IMR-90 (cell line): ENCODE measurements around the gene CDKN2B-AS1. TPM values are rescaled to one million over a fixed set of nuclear protein-coding genes. Genes with fewer than 3 reads are reported as not detected.

Experiments
- ATAC-seq: fragments of 200-7000 bp; cut with Tn5 transposase; 2 replicates; pipeline ENCODE4 v1.9.1; 2020; ENCODE audit warnings: low read depth, mild to moderate bottlenecking, moderate library complexity
- BruUV-seq: library from RNA; stranded (reverse); fragments of 400-500 nt; replicated peaks from 2 replicates; lab custom pipeline; 2021; lab: Mats Ljungman, UMichigan
- CTCF ChIA-PET: fragments of 300-600 bp; formaldehyde crosslinking; extraction: SDS; loops from one replicate; lab custom pipeline; 2021; ENCODE audit warnings: antibody characterized with exemption; lab: Yijun Ruan, JAX
- POLR2A ChIA-PET: fragments of 300-600 bp; sonication (Branson Sonifier 250); formaldehyde crosslinking; loops from one replicate; lab custom pipeline; 2022; ENCODE audit warnings: antibody characterized with exemption; ENCODE audit not compliant: unreplicated experiment; lab: Charles Lee
- DNase-seq: peaks from one replicate; pipeline ENCODE4 v3.0.0; 2013
- H2AFZ ChIP-seq: replicated peaks from 2 replicates; pipeline ENCODE3; 2013; ENCODE audit warnings: low read length, mild to moderate bottlenecking; ENCODE audit not compliant: poor library complexity
- H2AK5ac ChIP-seq: 2 replicates; pipeline ENCODE4 v1.6.1; 2013; ENCODE audit warnings: low read depth, low read length, inconsistent platforms
- H2AK9ac ChIP-seq: replicated peaks from 2 replicates; pipeline ENCODE3; 2013; ENCODE audit warnings: mild to moderate bottlenecking, low read depth, low read length, moderate library complexity; ENCODE audit not compliant: poor library complexity
- H2BK120ac ChIP-seq: 2 replicates; pipeline ENCODE4 v1.6.1; 2013; ENCODE audit warnings: low read depth, low read length, inconsistent platforms
- H2BK15ac ChIP-seq: 3 replicates; pipeline ENCODE4 v1.6.1; 2013; ENCODE audit warnings: low read depth, low read length, inconsistent platforms
- H2BK20ac ChIP-seq: 2 replicates; pipeline ENCODE4 v1.6.1; 2013; ENCODE audit warnings: low read depth, mild to moderate bottlenecking, inconsistent platforms, low read length, moderate library complexity
- H2BK5ac ChIP-seq: 2 replicates; pipeline ENCODE4 v1.6.1; 2013; ENCODE audit warnings: mild to moderate bottlenecking, low read depth, low read length, inconsistent platforms; ENCODE audit not compliant: poor library complexity, severe bottlenecking
- H3K14ac ChIP-seq: replicated peaks from 2 replicates; pipeline ENCODE4 v1.6.1; 2013; ENCODE audit warnings: low read depth, low read length, inconsistent platforms
- H3K18ac ChIP-seq: 2 replicates; pipeline ENCODE4 v1.6.1; 2013; ENCODE audit warnings: low read depth, low read length, control low read depth
- H3K23ac ChIP-seq: 2 replicates; pipeline ENCODE4 v1.6.1; 2013; ENCODE audit warnings: low read depth, low read length, inconsistent platforms
- H3K27ac ChIP-seq: 2 replicates; pipeline ENCODE4 v1.5.1; 2013; ENCODE audit warnings: mild to moderate bottlenecking, control low read depth, low read length; ENCODE audit not compliant: insufficient read depth
- H3K27me3 ChIP-seq: 2 replicates; pipeline ENCODE4 v1.6.1; 2013; ENCODE audit warnings: low read length; ENCODE audit not compliant: control insufficient read depth, insufficient read depth
- H3K36me3 ChIP-seq: 2 replicates; pipeline ENCODE4 v1.6.1; 2013; ENCODE audit warnings: low read length, mixed read lengths; ENCODE audit not compliant: control insufficient read depth, insufficient read depth
- H3K4ac ChIP-seq: 2 replicates; pipeline ENCODE4 v1.6.1; 2013; ENCODE audit warnings: low read depth, low read length, inconsistent platforms
- H3K4me1 ChIP-seq: 2 replicates; pipeline ENCODE4 v1.6.1; 2013; ENCODE audit warnings: low read length, mixed read lengths; ENCODE audit not compliant: control insufficient read depth, insufficient read depth
- H3K4me2 ChIP-seq: 2 replicates; pipeline ENCODE4 v1.6.1; 2013; ENCODE audit warnings: low read depth, mild to moderate bottlenecking, control low read depth, low read length, moderate library complexity
- H3K4me3 ChIP-seq: 2 replicates; pipeline ENCODE4 v1.5.1; 2013; ENCODE audit warnings: low read depth, mild to moderate bottlenecking, control low read depth, low read length, moderate library complexity; ENCODE audit not compliant: insufficient read depth
- H3K56ac ChIP-seq: 2 replicates; pipeline ENCODE4 v1.6.1; 2013; ENCODE audit warnings: low read length, inconsistent platforms; ENCODE audit not compliant: insufficient read depth; ENCODE audit errors: extremely low read depth
- H3K79me1 ChIP-seq, 2 experiments: 2 replicates each; pipeline ENCODE4 v1.6.1; 2013; ENCODE audit warnings: low read length in 2 of 2, inconsistent platforms in 1 of 2, low read depth in 1 of 2
- H3K9ac ChIP-seq: 2 replicates; pipeline ENCODE4 v1.6.1; 2013; ENCODE audit warnings: low read depth, low read length, control low read depth
- H3K9me1 ChIP-seq: 2 replicates; pipeline ENCODE4 v1.6.1; 2013; ENCODE audit warnings: low read length, inconsistent platforms; ENCODE audit not compliant: insufficient read depth
- H3K9me3 ChIP-seq: 2 replicates; pipeline ENCODE4 v1.6.1; 2013; ENCODE audit warnings: low read length; ENCODE audit not compliant: control insufficient read depth, insufficient read depth
- H4K20me1 ChIP-seq: 2 replicates; pipeline ENCODE4 v1.6.1; 2013; ENCODE audit warnings: low read length, inconsistent platforms; ENCODE audit not compliant: insufficient read depth
- H4K5ac ChIP-seq: 2 replicates; pipeline ENCODE4 v1.6.1; 2013; ENCODE audit warnings: mild to moderate bottlenecking, low read depth, low read length, control low read depth
- H4K8ac ChIP-seq, 2 experiments: 2 replicates each; pipeline ENCODE4 v1.6.1; 2013; ENCODE audit warnings: low read depth in 2 of 2, low read length in 2 of 2, control low read depth in 1 of 2, inconsistent platforms in 1 of 2
- H4K91ac ChIP-seq: 2 replicates; pipeline ENCODE4 v1.6.1; 2013; ENCODE audit warnings: low read depth, low read length, inconsistent platforms; ENCODE audit not compliant: insufficient read depth
- FOS ChIP-seq: fragments of 150-350 bp; IDR thresholded peaks from 2 replicates; pipeline ENCODE4 v1.6.1; 2016; ENCODE audit warnings: low read depth, low read length
- SMC3 ChIP-seq: fragments of 150-350 bp; IDR thresholded peaks from 2 replicates; pipeline ENCODE4 v1.6.1; 2016; ENCODE audit warnings: low read depth, mild to moderate bottlenecking, antibody characterized with exemption, low read length, moderate library complexity
- WGBS, 2 experiments: methylation state at CpG; one replicate each; pipeline versions ENCODE4 v1.1.5 to v1.1.7; 2013; ENCODE audit warnings: missing lambda C conversion rate in 2 of 2; ENCODE audit not compliant: insufficient read length in 1 of 2; ENCODE audit errors: extremely low coverage in 2 of 2; 5-methylcytosine and 5-hydroxymethylcytosine counted together
- dilution Hi-C: fragments of 300-500 bp; cut with HindIII; formaldehyde crosslinking; loops from one replicate; pipeline ENCODE4 v1.14.3; 2018; ENCODE audit warnings: low sequenced_read_pairs; ENCODE audit not compliant: unreplicated experiment
- in situ Hi-C: fragments of 300-500 bp; cut with MboI; formaldehyde crosslinking; loops from 3 replicates; pipeline ENCODE4 v1.14.3; 2019; ENCODE audit warnings: low sequenced_read_pairs, inconsistent platforms, mixed read lengths
- intact Hi-C: fragments of 100-400 bp; cut with micrococcal nuclease; formaldehyde crosslinking; loops from 2 replicates; pipeline ENCODE4 v1.10.0; 2022
- polyA plus RNA-seq, 3 experiments: library from polyadenylated mRNA; depleted of rRNA; stranded (reverse); fragments of >200 nt; gene quantifications; 2 replicates each; pipeline ENCODE4 v1.2.3, GENCODE V29; 2012; ENCODE audit warnings: low replicate concordance in 1 of 3
- total RNA-seq: library from RNA; depleted of rRNA; stranded (reverse); fragments of >200 nt; gene quantifications from 2 replicates; pipeline ENCODE4 v1.2.3, GENCODE V29; 2012

The CDKN2B-AS1 gene
- total and polyA plus RNA-seq, 2 of the 4 experiments (the other 2 are of a cell fraction) = 1.0 to 1.1 TPM

- Histone ChIP-seq H3K4me3 (no peak overlapping the region), H2BK15ac (no peak overlapping the region), H3K27ac (no peak overlapping the region), H2AFZ (no peak overlapping the region), H2BK120ac (no peak overlapping the region), H3K79me1 (no peaks in the 10 kb centered on the region), H2AK5ac (no peak overlapping the region), H3K27me3 (no peaks in the 10 kb centered on the region), H3K9me3 (no peaks in the 10 kb centered on the region), H4K5ac (no peak overlapping the region), H3K56ac (no peak overlapping the region), H3K9me1 (no peaks in the 10 kb centered on the region), H3K18ac (no peak overlapping the region), H3K4ac (no peak overlapping the region), H3K9ac (no peak overlapping the region), H3K23ac (no peak overlapping the region), H3K14ac (peak overlapping the region; percentile 45; the same call in 1 of the 2 replicates), H3K4me2 (no peak overlapping the region), H2AK9ac (no peak overlapping the region), H2BK5ac (no peak overlapping the region), H3K4me1 (peaks cover 2% of the 10 kb centered on the region; the same call in 1 of the 2 replicates), H4K20me1 (no peaks in the 10 kb centered on the region), H2BK20ac (no peak overlapping the region), H3K36me3 (no peaks in the 10 kb centered on the region), H4K91ac (no peak overlapping the region), H4K8ac (no peak overlapping the region)
- dilution Hi-C loops (no loop called here), in situ Hi-C loops (no loop called here), intact Hi-C loops (no loop called here)
- TF ChIP-seq SMC3 (no peak), FOS (no peak)
- no CpG with 5 or more reads among the region's 1 CpG for WGBS, 2 experiments
- BruUV-seq = no TSS peak
- POLR2A ChIA-PET = no interaction called here
- ATAC-seq (no peak), DNase-seq (no peak)
- CTCF ChIA-PET = interaction anchor here (1.1 kb wide), 1 partner anchor 9 kb away, joined by 5 read pairs; no protein-coding TSS in a partner anchor
These were observed 134.5 kb downstream of the CDKN2B-AS1 start for GRCh38 chr9:22129133-22129532.
